ENCODE data around the gene ITM2B.
"Not testable (repeated sequence)": the region's sequence is repeated elsewhere in the genome, so short reads cannot be mapped to it uniquely, and the experiment has no call there.

The ITM2B gene

GRCh38 chr13:48192411-48192935, 40.5 kb upstream of the ITM2B start:
- H3K27ac ChIP-seq, result no peak overlapping the region
- no peak for TF ChIP-seq CTCF (conservative IDR thresholded peaks at IDR 0.05)

GRCh38 chr13:48194379-48194754, 38.6 kb upstream of the ITM2B start:
- H3K27ac ChIP-seq, result no peak overlapping the region

GRCh38 chr13:48199404-48199946, 33.5 kb upstream of the ITM2B start:
- TF ChIP-seq CTCF (conservative IDR thresholded peaks at IDR 0.05), result no peak
- no peak overlapping the region for H3K27ac ChIP-seq

More at GRCh38 chr13:48194379-48194754, 38.6 kb upstream of the ITM2B start:
- TF ChIP-seq CTCF (conservative IDR thresholded peaks at IDR 0.05), result no peak

DNA sequence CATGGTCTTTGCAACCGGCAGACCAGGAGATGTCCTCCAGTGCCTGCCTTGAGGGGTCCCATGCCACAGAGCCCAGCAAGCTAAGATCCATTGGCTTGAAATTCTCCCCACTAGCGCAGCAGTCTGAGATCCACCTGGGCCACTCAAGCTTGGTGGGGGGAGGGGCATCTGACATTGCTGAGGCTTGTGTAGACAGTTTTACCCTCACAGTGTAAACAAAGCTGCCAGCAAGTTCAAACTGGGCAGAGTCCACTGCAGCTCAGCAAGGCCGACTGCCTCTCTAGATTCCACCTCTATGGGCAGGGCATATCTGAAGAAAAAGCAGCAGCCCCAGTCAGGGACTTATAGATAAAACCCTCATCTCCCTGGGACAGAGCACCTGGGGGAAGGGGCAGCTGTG, 32.0 kb upstream of the ITM2B start:
- H3K27ac ChIP-seq, result no peak overlapping the region
- TF ChIP-seq CTCF (conservative IDR thresholded peaks at IDR 0.05), result no peak

- not testable (repeated sequence) for H3K27ac ChIP-seq
Observed at GRCh38 chr13:48207207-48207606, 25.8 kb upstream of the ITM2B start.

DNA sequence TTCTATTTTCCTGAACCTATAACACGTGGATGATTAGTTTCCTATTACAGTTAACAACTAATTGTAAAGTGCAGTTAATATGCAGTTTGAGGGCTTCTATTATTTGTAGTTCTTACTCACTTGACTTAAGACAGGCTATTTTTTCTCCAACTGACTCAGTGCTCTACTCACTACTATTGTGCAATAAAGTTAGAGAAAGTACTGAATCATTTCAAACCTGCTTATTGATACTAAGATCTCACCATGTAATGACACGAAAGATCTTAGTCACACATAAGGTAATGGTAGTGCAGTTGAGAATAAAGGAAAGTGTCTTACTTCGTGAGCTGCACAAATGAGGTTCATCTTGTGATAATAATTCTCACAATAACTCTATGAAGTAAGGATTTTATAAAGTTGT, 22.8 kb upstream of the ITM2B start:
- TF ChIP-seq CTCF (conservative IDR thresholded peaks at IDR 0.05), result no peak
- H3K27ac ChIP-seq, result no peak overlapping the region

DNA sequence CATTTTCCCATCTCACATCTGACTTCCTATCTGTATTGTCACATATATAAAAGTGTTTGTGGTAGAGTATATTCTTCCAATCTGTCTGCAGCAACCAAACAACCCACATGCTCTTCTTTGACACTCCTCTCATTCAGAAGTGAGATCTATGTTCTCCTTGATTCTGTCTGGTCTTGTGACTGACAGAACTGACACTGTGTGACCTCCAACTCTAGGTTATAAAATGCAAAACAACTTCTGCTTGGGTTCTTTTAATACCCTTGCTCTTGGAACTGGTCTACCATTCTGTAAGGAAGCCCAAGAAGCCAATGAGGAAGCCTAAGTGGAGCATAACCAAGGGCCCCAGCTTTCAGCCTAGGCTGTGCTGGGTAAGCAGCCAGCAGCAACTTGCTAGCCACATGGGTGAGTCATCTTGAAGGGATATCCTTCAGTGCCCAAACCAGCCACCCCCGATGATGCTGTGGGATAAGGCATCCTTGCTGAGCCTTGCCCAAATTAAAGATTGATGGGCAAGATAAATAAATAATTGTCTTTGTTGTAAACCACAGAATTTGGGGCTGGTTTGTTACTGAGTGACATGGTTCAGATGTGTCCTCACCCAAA, 18.4 kb upstream of the ITM2B start:
- no peak overlapping the region for H3K27ac ChIP-seq
- no peak for TF ChIP-seq CTCF (conservative IDR thresholded peaks at IDR 0.05)

GRCh38 chr13:48215511-48216203, 17.3 kb upstream of the ITM2B start:
- H3K27ac ChIP-seq, result not testable (repeated sequence)
